DND-41 (cell line): ENCODE measurements around the gene IPP.

ENCODE experiments used
- CTCF ChIP-seq: IDR thresholded peaks from 2 replicates; pipeline ENCODE4 v1.5.1; 2012; ENCODE audit warnings: borderline replicate concordance, low read length, moderate library complexity, mild to moderate bottlenecking; ENCODE audit not compliant: poor library complexity, severe bottlenecking; ENCODE audit errors: extremely low read depth
- EZH2 ChIP-seq: IDR thresholded peaks from 3 replicates; pipeline ENCODE4 v1.6.1; 2012; ENCODE audit warnings: borderline replicate concordance, low read depth, mild to moderate bottlenecking, moderate library complexity, low read length, inconsistent platforms; ENCODE audit not compliant: severe bottlenecking

GRCh38 chr1:45658171-45658570 lies 92.3 kb downstream of the IPP start:
- TF ChIP-seq CTCF (no peak), EZH2 (no peak)
